ENCODE measurements around the gene SHROOM4. TPM values are rescaled to one million over a fixed set of nuclear protein-coding genes. Genes with fewer than 3 reads are reported as not detected.

The SHROOM4 gene
- total and polyA plus RNA-seq, 11 donors: 7.1 to 25.5 (median 10.8) TPM

- no peak overlapping the region for H3K4me3 ChIP-seq
- DNase-seq (peak in 1 of 5 donors; percentile 6), ATAC-seq (peak in 2 of 4 donors; percentile 52 to 64)
- intact Hi-C loops (cut with DNase I): loop anchor here in 1 of 10 donors (10.0 kb wide), 1 partner anchor 66 kb away; no protein-coding TSS in a partner anchor
- TF ChIP-seq, protein P1, sequence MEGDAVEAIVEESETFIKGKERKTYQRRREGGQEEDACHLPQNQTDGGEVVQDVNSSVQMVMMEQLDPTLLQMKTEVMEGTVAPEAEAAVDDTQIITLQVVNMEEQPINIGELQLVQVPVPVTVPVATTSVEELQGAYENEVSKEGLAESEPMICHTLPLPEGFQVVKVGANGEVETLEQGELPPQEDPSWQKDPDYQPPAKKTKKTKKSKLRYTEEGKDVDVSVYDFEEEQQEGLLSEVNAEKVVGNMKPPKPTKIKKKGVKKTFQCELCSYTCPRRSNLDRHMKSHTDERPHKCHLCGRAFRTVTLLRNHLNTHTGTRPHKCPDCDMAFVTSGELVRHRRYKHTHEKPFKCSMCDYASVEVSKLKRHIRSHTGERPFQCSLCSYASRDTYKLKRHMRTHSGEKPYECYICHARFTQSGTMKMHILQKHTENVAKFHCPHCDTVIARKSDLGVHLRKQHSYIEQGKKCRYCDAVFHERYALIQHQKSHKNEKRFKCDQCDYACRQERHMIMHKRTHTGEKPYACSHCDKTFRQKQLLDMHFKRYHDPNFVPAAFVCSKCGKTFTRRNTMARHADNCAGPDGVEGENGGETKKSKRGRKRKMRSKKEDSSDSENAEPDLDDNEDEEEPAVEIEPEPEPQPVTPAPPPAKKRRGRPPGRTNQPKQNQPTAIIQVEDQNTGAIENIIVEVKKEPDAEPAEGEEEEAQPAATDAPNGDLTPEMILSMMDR (IDR thresholded peaks at IDR 0.05): no peak
- no peak for TF ChIP-seq POLR2A (IDR thresholded peaks at IDR 0.05)
- no peaks in the 10 kb centered on the region for H3K9me3 ChIP-seq
- no peak overlapping the region for H3K27ac ChIP-seq
- H3K36me3 ChIP-seq: no peaks in the 10 kb centered on the region
- H3K4me1 ChIP-seq: no peaks in the 10 kb centered on the region
- 53 to 62% (median 59%) methylated on average over 5 of the region's 5 CpGs for WGBS, 4 donors
- peaks cover 0 to 10% (median 0%) of the 10 kb centered on the region in 9 donors for H3K27me3 ChIP-seq
Observed at GRCh38 chrX:50838820-50839600, 25.0 kb upstream of the SHROOM4 start.

DNA sequence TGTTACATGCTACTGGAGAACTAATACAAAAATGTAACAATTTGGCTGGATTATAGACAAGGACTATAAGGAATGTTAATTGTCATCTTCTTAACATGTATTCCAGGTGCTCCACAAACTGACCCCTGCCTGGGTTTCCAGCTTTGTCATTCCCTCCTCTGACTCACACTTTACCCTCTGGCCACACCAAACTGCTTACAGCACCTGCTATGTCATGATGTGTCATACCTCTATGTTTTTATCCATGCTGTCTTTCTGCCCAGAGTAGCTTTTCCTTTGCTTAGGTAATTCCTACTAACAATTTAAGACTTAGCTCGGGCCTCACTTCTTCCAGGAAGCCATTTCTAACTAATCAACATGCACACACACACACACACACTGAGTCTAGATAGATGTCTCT lies 14.0 kb upstream of the SHROOM4 start:
- DNase-seq (no peak), ATAC-seq (no peak)
- Histone ChIP-seq H3K27ac (no peak overlapping the region), H3K36me3 (no peaks in the 10 kb centered on the region), H3K9me3 (no peaks in the 10 kb centered on the region), H3K4me3 (no peak overlapping the region), H3K27me3 (peaks cover 0 to 16% (median 0%) of the 10 kb centered on the region in 9 donors), H3K4me1 (no peaks in the 10 kb centered on the region)
- intact Hi-C loops (cut with DNase I): no loop called here
- TF ChIP-seq, protein P1 (IDR thresholded peaks at IDR 0.05): no peak
- TF ChIP-seq POLR2A (IDR thresholded peaks at IDR 0.05): no peak
- 31 to 81% (median 64%) methylated on average over 1 of the region's 1 CpG for WGBS, 4 donors

GRCh38 chrX:50825825-50826224 lies 11.8 kb upstream of the SHROOM4 start:
- WGBS, 4 donors: 72 to 94% (median 79%) methylated on average over 2 of the region's 2 CpGs
- Histone ChIP-seq H3K9me3 (no peaks in the 10 kb centered on the region), H3K4me3 (no peak overlapping the region), H3K27me3 (peaks cover 0 to 16% (median 0%) of the 10 kb centered on the region in 9 donors), H3K27ac (no peak overlapping the region), H3K36me3 (no peaks in the 10 kb centered on the region), H3K4me1 (no peaks in the 10 kb centered on the region)
- ATAC-seq (no peak), DNase-seq (no peak)
- no peak for TF ChIP-seq POLR2A (IDR thresholded peaks at IDR 0.05)
- TF ChIP-seq, protein P1 (IDR thresholded peaks at IDR 0.05): no peak
- intact Hi-C loops (cut with DNase I): no loop called here

DNA sequence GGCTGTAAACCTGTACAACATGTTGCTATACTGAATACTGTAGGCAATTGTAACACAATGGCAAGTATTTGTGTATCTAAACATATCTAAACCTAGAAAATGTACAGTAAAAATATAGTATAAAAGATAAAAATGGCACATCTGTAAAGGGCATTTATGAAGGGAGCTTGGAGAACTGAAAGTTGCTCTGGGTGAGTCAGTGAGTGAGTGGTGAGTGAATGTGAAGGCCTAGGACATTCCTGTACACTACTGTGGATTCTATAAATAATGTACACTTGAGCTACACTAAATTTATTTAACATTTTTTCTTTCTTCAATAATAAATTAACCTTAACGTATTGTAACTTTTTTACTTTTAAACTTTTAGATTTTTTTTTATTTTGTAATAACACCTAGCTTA lies 5.0 kb upstream of the SHROOM4 start:
- Histone ChIP-seq H3K27ac (no peak overlapping the region), H3K9me3 (no peaks in the 10 kb centered on the region), H3K4me1 (no peaks in the 10 kb centered on the region), H3K36me3 (no peaks in the 10 kb centered on the region), H3K27me3 (peaks cover 0 to 7% (median 0%) of the 10 kb centered on the region in 9 donors), H3K4me3 (no peak overlapping the region)
- intact Hi-C loops (cut with DNase I): loop anchor here in 2 of 10 donors (10.0 kb wide), 3 partner anchors 54 to 86 kb away; no protein-coding TSS in a partner anchor
- DNase-seq: no peak
- no peak for ATAC-seq
- TF ChIP-seq, protein P1 (IDR thresholded peaks at IDR 0.05): no peak
- no peak for TF ChIP-seq POLR2A (IDR thresholded peaks at IDR 0.05)
- 41 to 57% (median 52%) methylated on average over 1 of the region's 1 CpG for WGBS, 4 donors
